IMR-90 (cell line): ENCODE data around the gene GJA10. TPM values are rescaled to one million over a fixed set of nuclear protein-coding genes. Genes with fewer than 3 reads are reported as not detected.

Experiments used
- ATAC-seq: fragments of 200-7000 bp; cut with Tn5 transposase; 2 replicates; pipeline ENCODE4 v1.9.1; 2020; ENCODE audit warnings: low read depth, mild to moderate bottlenecking, moderate library complexity
- BruUV-seq: library from RNA; stranded (reverse); fragments of 400-500 nt; replicated peaks from 2 replicates; lab custom pipeline; 2021; lab: Mats Ljungman, UMichigan
- CTCF ChIA-PET: fragments of 300-600 bp; formaldehyde crosslinking; extraction: SDS; loops from one replicate; lab custom pipeline; 2021; ENCODE audit warnings: antibody characterized with exemption; lab: Yijun Ruan, JAX
- POLR2A ChIA-PET: fragments of 300-600 bp; sonication (Branson Sonifier 250); formaldehyde crosslinking; loops from one replicate; lab custom pipeline; 2022; ENCODE audit warnings: antibody characterized with exemption; ENCODE audit not compliant: unreplicated experiment; lab: Charles Lee
- DNase-seq: peaks from one replicate; pipeline ENCODE4 v3.0.0; 2013
- H2AFZ ChIP-seq: replicated peaks from 2 replicates; pipeline ENCODE3; 2013; ENCODE audit warnings: low read length, mild to moderate bottlenecking; ENCODE audit not compliant: poor library complexity
- H2AK5ac ChIP-seq: 2 replicates; pipeline ENCODE4 v1.6.1; 2013; ENCODE audit warnings: low read depth, low read length, inconsistent platforms
- H2AK9ac ChIP-seq: replicated peaks from 2 replicates; pipeline ENCODE3; 2013; ENCODE audit warnings: mild to moderate bottlenecking, low read depth, low read length, moderate library complexity; ENCODE audit not compliant: poor library complexity
- H2BK120ac ChIP-seq: 2 replicates; pipeline ENCODE4 v1.6.1; 2013; ENCODE audit warnings: low read depth, low read length, inconsistent platforms
- H2BK15ac ChIP-seq: 3 replicates; pipeline ENCODE4 v1.6.1; 2013; ENCODE audit warnings: low read depth, low read length, inconsistent platforms
- H2BK20ac ChIP-seq: 2 replicates; pipeline ENCODE4 v1.6.1; 2013; ENCODE audit warnings: low read depth, mild to moderate bottlenecking, inconsistent platforms, low read length, moderate library complexity
- H2BK5ac ChIP-seq: 2 replicates; pipeline ENCODE4 v1.6.1; 2013; ENCODE audit warnings: mild to moderate bottlenecking, low read depth, low read length, inconsistent platforms; ENCODE audit not compliant: poor library complexity, severe bottlenecking
- H3K14ac ChIP-seq: replicated peaks from 2 replicates; pipeline ENCODE4 v1.6.1; 2013; ENCODE audit warnings: low read depth, low read length, inconsistent platforms
- H3K18ac ChIP-seq: 2 replicates; pipeline ENCODE4 v1.6.1; 2013; ENCODE audit warnings: low read depth, low read length, control low read depth
- H3K23ac ChIP-seq: 2 replicates; pipeline ENCODE4 v1.6.1; 2013; ENCODE audit warnings: low read depth, low read length, inconsistent platforms
- H3K27ac ChIP-seq: 2 replicates; pipeline ENCODE4 v1.5.1; 2013; ENCODE audit warnings: mild to moderate bottlenecking, control low read depth, low read length; ENCODE audit not compliant: insufficient read depth
- H3K27me3 ChIP-seq: 2 replicates; pipeline ENCODE4 v1.6.1; 2013; ENCODE audit warnings: low read length; ENCODE audit not compliant: control insufficient read depth, insufficient read depth
- H3K36me3 ChIP-seq: 2 replicates; pipeline ENCODE4 v1.6.1; 2013; ENCODE audit warnings: low read length, mixed read lengths; ENCODE audit not compliant: control insufficient read depth, insufficient read depth
- H3K4ac ChIP-seq: 2 replicates; pipeline ENCODE4 v1.6.1; 2013; ENCODE audit warnings: low read depth, low read length, inconsistent platforms
- H3K4me1 ChIP-seq: 2 replicates; pipeline ENCODE4 v1.6.1; 2013; ENCODE audit warnings: low read length, mixed read lengths; ENCODE audit not compliant: control insufficient read depth, insufficient read depth
- H3K4me2 ChIP-seq: 2 replicates; pipeline ENCODE4 v1.6.1; 2013; ENCODE audit warnings: low read depth, mild to moderate bottlenecking, control low read depth, low read length, moderate library complexity
- H3K4me3 ChIP-seq: 2 replicates; pipeline ENCODE4 v1.5.1; 2013; ENCODE audit warnings: low read depth, mild to moderate bottlenecking, control low read depth, low read length, moderate library complexity; ENCODE audit not compliant: insufficient read depth
- H3K56ac ChIP-seq: 2 replicates; pipeline ENCODE4 v1.6.1; 2013; ENCODE audit warnings: low read length, inconsistent platforms; ENCODE audit not compliant: insufficient read depth; ENCODE audit errors: extremely low read depth
- H3K79me1 ChIP-seq, 2 experiments: 2 replicates each; pipeline ENCODE4 v1.6.1; 2013; ENCODE audit warnings: low read length in 2 of 2, inconsistent platforms in 1 of 2, low read depth in 1 of 2
- H3K9ac ChIP-seq: 2 replicates; pipeline ENCODE4 v1.6.1; 2013; ENCODE audit warnings: low read depth, low read length, control low read depth
- H3K9me1 ChIP-seq: 2 replicates; pipeline ENCODE4 v1.6.1; 2013; ENCODE audit warnings: low read length, inconsistent platforms; ENCODE audit not compliant: insufficient read depth
- H3K9me3 ChIP-seq: 2 replicates; pipeline ENCODE4 v1.6.1; 2013; ENCODE audit warnings: low read length; ENCODE audit not compliant: control insufficient read depth, insufficient read depth
- H4K20me1 ChIP-seq: 2 replicates; pipeline ENCODE4 v1.6.1; 2013; ENCODE audit warnings: low read length, inconsistent platforms; ENCODE audit not compliant: insufficient read depth
- H4K5ac ChIP-seq: 2 replicates; pipeline ENCODE4 v1.6.1; 2013; ENCODE audit warnings: mild to moderate bottlenecking, low read depth, low read length, control low read depth
- H4K8ac ChIP-seq, 2 experiments: 2 replicates each; pipeline ENCODE4 v1.6.1; 2013; ENCODE audit warnings: low read depth in 2 of 2, low read length in 2 of 2, control low read depth in 1 of 2, inconsistent platforms in 1 of 2
- H4K91ac ChIP-seq: 2 replicates; pipeline ENCODE4 v1.6.1; 2013; ENCODE audit warnings: low read depth, low read length, inconsistent platforms; ENCODE audit not compliant: insufficient read depth
- BHLHE40 ChIP-seq: fragments of 150-350 bp; IDR thresholded peaks from 2 replicates; pipeline ENCODE4 v1.6.1; 2016; ENCODE audit warnings: mild to moderate bottlenecking, low read depth, low read length
- CEBPB ChIP-seq: IDR thresholded peaks from 2 replicates; pipeline ENCODE4 v1.6.1; 2012; ENCODE audit warnings: low read depth, low read length, improper control_type of control experiment
- CHD1 ChIP-seq: IDR thresholded peaks from 2 replicates; pipeline ENCODE4 v1.6.1; 2012; ENCODE audit warnings: low read depth, low read length, improper control_type of control experiment
- CTCF ChIP-seq: conservative IDR thresholded peaks from 2 replicates; pipeline ENCODE4 v1.5.1; 2012; ENCODE audit warnings: mild to moderate bottlenecking, low read depth, low read length, improper control_type of control experiment
- ELK1 ChIP-seq: fragments of 150-350 bp; IDR thresholded peaks from 2 replicates; pipeline ENCODE4 v1.6.1; 2016; ENCODE audit warnings: low read depth, mild to moderate bottlenecking, low read length, moderate library complexity, borderline replicate concordance
- FOS ChIP-seq: fragments of 150-350 bp; IDR thresholded peaks from 2 replicates; pipeline ENCODE4 v1.6.1; 2016; ENCODE audit warnings: low read depth, low read length
- MAFK ChIP-seq: IDR thresholded peaks from 2 replicates; pipeline ENCODE4 v1.6.1; 2012; ENCODE audit warnings: low read depth, low read length, improper control_type of control experiment
- MAZ ChIP-seq: IDR thresholded peaks from 2 replicates; pipeline ENCODE4 v1.6.1; 2012; ENCODE audit warnings: low read depth, mild to moderate bottlenecking, low read length, improper control_type of control experiment, moderate library complexity, borderline replicate concordance
- MXI1 ChIP-seq: IDR thresholded peaks from 2 replicates; pipeline ENCODE4 v1.6.1; 2012; ENCODE audit warnings: low read depth, mild to moderate bottlenecking, low read length, moderate library complexity, borderline replicate concordance
- NFE2L2 ChIP-seq: fragments of 150-350 bp; IDR thresholded peaks from 2 replicates; pipeline ENCODE4 v1.6.1; 2016; ENCODE audit warnings: low read depth, mild to moderate bottlenecking, low read length
- POLR2A ChIP-seq: IDR thresholded peaks from 2 replicates; pipeline ENCODE4 v1.6.1; 2012; ENCODE audit warnings: mild to moderate bottlenecking, low read depth, low read length
- RAD21 ChIP-seq: IDR thresholded peaks from 2 replicates; pipeline ENCODE4 v1.6.1; 2012; ENCODE audit warnings: low read length, improper control_type of control experiment
- RCOR1 ChIP-seq: IDR thresholded peaks from 2 replicates; pipeline ENCODE4 v1.6.1; 2012; ENCODE audit warnings: mild to moderate bottlenecking, low read length, improper control_type of control experiment; ENCODE audit not compliant: insufficient replicate concordance
- RFX5 ChIP-seq: IDR thresholded peaks from 2 replicates; pipeline ENCODE4 v1.8.0; 2012; ENCODE audit warnings: low read depth, mild to moderate bottlenecking, low read length, moderate library complexity
- SMC3 ChIP-seq: fragments of 150-350 bp; IDR thresholded peaks from 2 replicates; pipeline ENCODE4 v1.6.1; 2016; ENCODE audit warnings: low read depth, mild to moderate bottlenecking, antibody characterized with exemption, low read length, moderate library complexity
- USF2 ChIP-seq: fragments of 150-350 bp; IDR thresholded peaks from 2 replicates; pipeline ENCODE4 v1.6.1; 2017; ENCODE audit warnings: mild to moderate bottlenecking, antibody characterized with exemption, low read length, low read depth
- WGBS, 2 experiments: methylation state at CpG; one replicate each; pipeline versions ENCODE4 v1.1.5 to v1.1.7; 2013; ENCODE audit warnings: missing lambda C conversion rate in 2 of 2; ENCODE audit not compliant: insufficient read length in 1 of 2; ENCODE audit errors: extremely low coverage in 2 of 2; 5-methylcytosine and 5-hydroxymethylcytosine counted together
- dilution Hi-C: fragments of 300-500 bp; cut with HindIII; formaldehyde crosslinking; loops from one replicate; pipeline ENCODE4 v1.14.3; 2018; ENCODE audit warnings: low sequenced_read_pairs; ENCODE audit not compliant: unreplicated experiment
- in situ Hi-C: fragments of 300-500 bp; cut with MboI; formaldehyde crosslinking; loops from 3 replicates; pipeline ENCODE4 v1.14.3; 2019; ENCODE audit warnings: low sequenced_read_pairs, inconsistent platforms, mixed read lengths
- intact Hi-C: fragments of 100-400 bp; cut with micrococcal nuclease; formaldehyde crosslinking; loops from 2 replicates; pipeline ENCODE4 v1.10.0; 2022
- polyA plus RNA-seq, 3 experiments: library from polyadenylated mRNA; depleted of rRNA; stranded (reverse); fragments of >200 nt; gene quantifications; 2 replicates each; pipeline ENCODE4 v1.2.3, GENCODE V29; 2012; ENCODE audit warnings: low replicate concordance in 1 of 3
- total RNA-seq: library from RNA; depleted of rRNA; stranded (reverse); fragments of >200 nt; gene quantifications from 2 replicates; pipeline ENCODE4 v1.2.3, GENCODE V29; 2012

Gene GJA10
- total and polyA plus RNA-seq, 2 of the 4 experiments (the other 2 are of a cell fraction), result not detected

GRCh38 chr6:89939144-89939543 lies 44.9 kb downstream of the GJA10 start:
- H4K20me1 ChIP-seq, result no peaks in the 10 kb centered on the region
- no peak overlapping the region for H4K5ac ChIP-seq
- H3K4me3 ChIP-seq, result no peak overlapping the region
- H2BK5ac ChIP-seq, result no peak overlapping the region
- no peak overlapping the region for H3K56ac ChIP-seq
- no peaks in the 10 kb centered on the region for H3K79me1 ChIP-seq
- H2BK20ac ChIP-seq, result no peak overlapping the region
- H3K18ac ChIP-seq, result no peak overlapping the region
- H2AK9ac ChIP-seq, result no peak overlapping the region
- no TSS peak for BruUV-seq
- dilution Hi-C loops (no loop called here), in situ Hi-C loops (no loop called here), intact Hi-C loops (no loop called here)
- H3K23ac ChIP-seq, result no peak overlapping the region
- H3K9ac ChIP-seq, result no peak overlapping the region
- ATAC-seq (no peak), DNase-seq (no peak)
- no peak overlapping the region for H4K91ac ChIP-seq
- H3K4ac ChIP-seq, result no peak overlapping the region
- no peak overlapping the region for H2AFZ ChIP-seq
- POLR2A ChIA-PET, result no interaction called here
- CTCF ChIA-PET, result interaction anchor here (0.5 to 1.9 kb wide), 3 partner anchors 8 to 72 kb away, joined by 4 to 8 read pairs (median 5); no protein-coding TSS in a partner anchor
- no peak overlapping the region for H2AK5ac ChIP-seq
- H3K4me2 ChIP-seq, result no peak overlapping the region
- H3K9me1 ChIP-seq, result no peaks in the 10 kb centered on the region
- no CpG with 5 or more reads among the region's 2 CpGs for WGBS, 2 experiments
- H3K4me1 ChIP-seq, result no peaks in the 10 kb centered on the region; the same call in 1 of the 2 replicates
- no peak overlapping the region for H3K27ac ChIP-seq
- no peak overlapping the region for H2BK120ac ChIP-seq
- no peaks in the 10 kb centered on the region for H3K9me3 ChIP-seq
- H3K36me3 ChIP-seq, result no peaks in the 10 kb centered on the region
- no peak overlapping the region for H3K14ac ChIP-seq
- no peaks in the 10 kb centered on the region for H3K27me3 ChIP-seq
- H4K8ac ChIP-seq, result no peak overlapping the region
- TF ChIP-seq BHLHE40, result no peak
- TF ChIP-seq ELK1, result no peak
- TF ChIP-seq FOS, result no peak
- no peak for TF ChIP-seq MXI1
- no peak for TF ChIP-seq CEBPB
- no peak for TF ChIP-seq NFE2L2
- TF ChIP-seq MAZ, result no peak
- no peak for TF ChIP-seq RAD21
- TF ChIP-seq RCOR1, result no peak
- TF ChIP-seq CTCF, result no peak
- no peak for TF ChIP-seq RFX5
- no peak for TF ChIP-seq POLR2A
- TF ChIP-seq SMC3, result no peak
- TF ChIP-seq CHD1, result no peak
- no peak for TF ChIP-seq USF2
- TF ChIP-seq MAFK, result no peak
- H2BK15ac ChIP-seq, result no peak overlapping the region
